HG02943 (cell line): ENCODE results near the gene PFN3.

Source experiments
- ATAC-seq: cut with Tn5 transposase; IDR thresholded peaks from one replicate; pipeline ENCODE4 v1.9.1; 2021; ENCODE audit warnings: mild to moderate bottlenecking, low read depth, moderate library complexity; ENCODE audit not compliant: unreplicated experiment

The PFN3 gene

GRCh38 chr5:177350776-177351391 lies 49.6 kb downstream of the PFN3 start:
- ATAC-seq: peak; percentile 9
